GM18951 (cell line): ENCODE results near the gene TRPM3.

Source experiments
- POLR2A ChIP-seq: IDR thresholded peaks from 4 replicates; pipeline ENCODE4 v1.6.1; 2011; ENCODE audit warnings: mild to moderate bottlenecking; ENCODE audit not compliant: insufficient read length, insufficient read depth; ENCODE audit errors: extremely low read depth
- in situ Hi-C: fragments of 300-500 bp; cut with MboI; formaldehyde crosslinking; loops from one replicate; pipeline ENCODE4 v1.12.0; 2022; ENCODE audit warnings: low sequenced_read_pairs, mixed read lengths, inconsistent platforms; ENCODE audit not compliant: unreplicated experiment

TRPM3 gene

GRCh38 chr9:70701163-70701562 is 420.3 kb downstream of the TRPM3 start:
- TF ChIP-seq POLR2A, result no peak
- in situ Hi-C loops, result no loop called here

DNA sequence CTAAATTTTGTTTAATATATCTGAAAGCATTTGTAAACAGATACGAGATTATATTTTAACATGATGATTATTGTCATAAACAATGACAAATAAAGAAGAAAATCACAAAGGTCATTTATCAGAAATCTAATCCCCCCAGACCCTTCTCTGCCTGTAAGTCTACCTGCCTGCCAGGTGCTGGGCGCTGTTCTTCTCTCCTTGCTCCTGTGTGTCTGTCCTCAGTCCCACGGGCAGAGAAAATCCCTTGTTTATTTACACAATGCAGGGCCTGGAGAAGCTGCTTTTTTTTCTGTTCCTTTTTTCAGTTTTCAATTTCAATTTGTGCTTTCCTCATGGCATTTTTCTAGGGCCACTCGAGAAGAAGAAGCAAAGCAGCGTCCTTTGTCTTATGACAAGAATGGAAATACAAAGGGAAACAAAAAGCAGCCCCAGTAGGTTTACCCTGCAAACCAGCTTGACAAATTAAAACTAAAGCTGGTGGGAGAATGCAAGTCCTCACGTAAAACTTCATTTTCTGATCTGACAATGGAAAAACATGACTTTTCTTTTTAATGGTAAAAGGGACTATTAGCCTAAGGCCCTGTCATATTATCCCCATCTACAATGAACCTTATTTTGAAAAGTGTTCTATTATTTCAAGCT is 424.6 kb downstream of the TRPM3 start:
- no peak for TF ChIP-seq POLR2A
- in situ Hi-C loops, result no loop called here

- TF ChIP-seq POLR2A, result no peak
- in situ Hi-C loops, result no loop called here
These were observed 426.7 kb downstream of the TRPM3 start for GRCh38 chr9:70694758-70695157.

DNA sequence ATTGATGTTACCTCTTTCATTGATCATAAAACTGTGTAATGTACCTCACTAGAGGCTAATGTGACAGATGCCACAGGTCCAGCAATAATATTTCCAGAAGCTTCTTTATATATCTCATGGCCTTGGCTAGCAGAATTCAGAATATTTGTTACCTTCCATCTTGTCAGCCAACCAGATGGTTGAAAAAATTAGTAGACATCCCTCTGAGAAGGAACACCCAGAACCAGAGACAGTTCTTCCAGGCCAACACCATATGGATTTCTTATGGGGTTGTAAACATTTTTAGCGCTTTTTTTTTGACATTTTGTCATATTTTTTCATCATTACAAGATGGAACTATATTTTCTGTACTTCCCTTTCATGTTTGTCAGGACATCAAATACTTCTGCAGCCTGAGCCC is 428.2 kb downstream of the TRPM3 start:
- no peak for TF ChIP-seq POLR2A
- in situ Hi-C loops, result no loop called here

DNA sequence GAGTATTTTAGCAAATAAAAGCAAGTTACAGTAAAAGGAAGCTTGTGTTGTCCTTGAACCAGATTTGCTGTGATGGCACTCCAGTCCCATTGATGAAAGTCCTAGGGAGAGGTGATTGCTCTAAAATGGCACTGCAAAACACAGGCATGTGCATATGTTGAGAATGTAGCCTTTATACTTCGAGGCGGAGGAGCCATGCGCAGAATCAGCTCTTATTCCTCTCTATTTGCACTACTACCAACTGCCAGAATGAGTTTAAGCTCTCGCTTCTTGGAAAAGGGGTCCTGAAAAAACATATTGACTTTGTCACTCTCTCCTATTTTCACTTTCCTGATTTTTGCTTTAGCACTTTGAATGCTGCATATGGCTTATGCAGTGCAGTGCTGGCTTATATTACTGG is 429.0 kb downstream of the TRPM3 start:
- TF ChIP-seq POLR2A, result no peak
- in situ Hi-C loops, result no loop called here

DNA sequence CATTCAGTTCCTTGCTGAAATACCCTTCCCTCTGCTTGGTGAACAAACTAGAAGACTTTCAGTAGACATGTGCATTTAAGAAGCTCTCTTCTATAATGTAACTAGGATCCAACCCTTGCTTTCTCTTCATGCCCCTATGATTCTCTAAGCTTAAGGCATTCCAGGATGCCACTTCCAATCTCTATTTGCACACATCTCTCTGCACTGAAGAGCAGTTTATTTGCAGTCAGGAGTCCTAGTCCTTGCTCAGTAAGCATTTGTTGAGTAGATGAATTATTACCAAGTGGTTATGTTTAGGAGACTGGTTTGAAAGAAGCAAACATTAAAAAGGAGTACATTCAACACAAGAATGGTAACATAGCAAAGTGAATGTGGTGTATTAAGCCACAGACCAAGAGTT is 432.7 kb downstream of the TRPM3 start:
- in situ Hi-C loops, result no loop called here
- TF ChIP-seq POLR2A, result no peak

- no peak for TF ChIP-seq POLR2A
- in situ Hi-C loops, result no loop called here
These were observed 437.6 kb downstream of the TRPM3 start for GRCh38 chr9:70683841-70684240.

GRCh38 chr9:70682298-70682697 is 439.1 kb downstream of the TRPM3 start:
- TF ChIP-seq POLR2A, result no peak
- in situ Hi-C loops, result no loop called here

DNA sequence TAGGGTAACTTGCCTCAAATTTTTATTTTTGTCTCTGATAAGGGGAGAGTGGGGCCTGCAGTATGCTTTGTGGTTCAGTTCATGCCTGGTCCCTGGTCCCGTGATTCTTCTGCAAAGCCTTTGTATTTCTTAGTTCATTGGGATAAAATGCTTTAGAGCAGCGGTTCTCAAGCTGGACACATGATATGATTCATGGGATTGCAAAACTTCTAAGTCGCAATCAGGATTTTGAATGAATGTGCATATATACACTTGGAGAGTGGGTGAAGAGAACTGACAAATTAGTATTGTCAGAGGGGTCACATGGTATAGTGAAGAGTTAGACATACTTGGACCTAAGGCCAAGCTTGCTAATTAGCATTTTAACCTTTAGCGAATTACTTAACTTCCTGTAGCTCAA is 441.6 kb downstream of the TRPM3 start:
- TF ChIP-seq POLR2A, result no peak

DNA sequence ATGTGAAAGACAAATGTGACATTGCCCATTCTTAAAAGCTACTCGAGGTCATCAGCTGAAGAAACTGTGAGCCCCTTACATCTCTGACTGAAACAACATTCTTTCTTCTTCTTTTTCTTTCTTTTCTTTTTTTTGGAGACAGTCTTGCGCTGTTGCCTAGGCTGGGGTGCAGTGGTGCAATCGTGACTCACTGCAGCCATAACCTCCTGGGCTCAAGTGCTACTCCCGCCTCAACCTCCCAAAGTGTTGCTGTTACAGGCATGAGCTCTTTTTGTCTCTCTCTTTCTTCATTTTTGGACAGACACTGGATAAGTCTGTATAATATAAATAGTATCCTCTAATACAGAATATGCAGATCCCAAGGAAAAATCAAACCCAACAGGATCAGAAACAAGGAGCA is 443.3 kb downstream of the TRPM3 start:
- in situ Hi-C loops, result no loop called here
- TF ChIP-seq POLR2A, result no peak

More for the DNA sequence above, 441.6 kb downstream of the TRPM3 start:
- in situ Hi-C loops, result no loop called here

- in situ Hi-C loops, result no loop called here
These were observed 444.2 kb downstream of the TRPM3 start for GRCh38 chr9:70677055-70677735.

GRCh38 chr9:70675868-70676370 is 445.5 kb downstream of the TRPM3 start:
- in situ Hi-C loops, result no loop called here

More at GRCh38 chr9:70677055-70677735, 444.2 kb downstream of the TRPM3 start:
- TF ChIP-seq POLR2A, result no peak

GRCh38 chr9:70673844-70674243 is 447.6 kb downstream of the TRPM3 start:
- in situ Hi-C loops, result no loop called here
- no peak for TF ChIP-seq POLR2A

More at GRCh38 chr9:70675868-70676370, 445.5 kb downstream of the TRPM3 start:
- no peak for TF ChIP-seq POLR2A

- in situ Hi-C loops, result no loop called here
- TF ChIP-seq POLR2A, result no peak
These were observed 449.2 kb downstream of the TRPM3 start for GRCh38 chr9:70672161-70672649.
